Right lobe of liver (tissue), 6 donors: ENCODE measurements around the gene SF3B1. TPM values are rescaled to one million over a fixed set of nuclear protein-coding genes. Genes with fewer than 3 reads are reported as not detected.

Experiments
- ATAC-seq, 4 donors: fragments of 200-7000 bp; cut with Tn5 transposase; one replicate each; pipeline ENCODE4 v1.9.1; 2020; ENCODE audit warnings: mild to moderate bottlenecking in 4 of 4, moderate library complexity in 4 of 4
- DNase-seq, 3 donors: peaks; one replicate each; pipeline ENCODE4 v3.0.0-alpha.2; 2020
- H3K27ac ChIP-seq, 3 donors: fragments of 200-600 bp; one replicate each; pipeline ENCODE4 v1.8.0; 2022
- H3K27me3 ChIP-seq, 2 donors: fragments of 200-600 bp; one replicate each; pipeline ENCODE4 v1.8.0; 2022
- H3K36me3 ChIP-seq, 4 donors: fragments of 200-600 bp; sonication (generic) in 1 of 4; one replicate each; pipeline versions ENCODE4 v1.5.1 to v1.8.0; 2017 to 2022; ENCODE audit warnings: control low read depth in 1 of 4
- H3K4me1 ChIP-seq, 4 donors: fragments of 200-600 bp; sonication (generic) in 1 of 4; one replicate each; pipeline versions ENCODE4 v1.5.1 to v1.8.0; 2017 to 2022; ENCODE audit warnings: control low read depth in 1 of 4
- H3K4me3 ChIP-seq, 3 donors: fragments of 200-600 bp; one replicate each; pipeline ENCODE4 v1.8.0; 2022
- H3K9me3 ChIP-seq, 4 donors: fragments of 200-600 bp; sonication (generic) in 1 of 4; one replicate each; pipeline versions ENCODE4 v1.5.1 to v1.8.0; 2017 to 2022; ENCODE audit warnings: control low read depth in 1 of 4
- POLR2A ChIP-seq: fragments of 450-650 bp; IDR thresholded peaks from one replicate; pipeline ENCODE4 v1.6.1; 2017; ENCODE audit warnings: antibody characterized with exemption, mild to moderate bottlenecking
- WGBS: methylation state at CpG from one replicate; pipeline ENCODE4 v1.1.6; 2018; ENCODE audit warnings: low coverage, low lambda C conversion rate; ENCODE audit not compliant: insufficient coverage; ENCODE audit errors: missing lambda C conversion rate; 5-methylcytosine and 5-hydroxymethylcytosine counted together
- intact Hi-C, 2 donors: fragments of 100-400 bp; cut with DNase I; formaldehyde crosslinking; loops; one replicate each; pipeline versions ENCODE4 v1.11.2 to v1.14.1; 2022
- total RNA-seq, 6 experiments: library from RNA; depleted of rRNA in 2 of 6; stranded (reverse); fragments of >200 nt in 2 of 6; fragmentation: NEBNext Ultra II Directional in 3 of 6; extraction: Animal tissue kit (Norgen Biotek cat#: 25700) in 3 of 6; gene quantifications; one replicate each; pipeline versions ENCODE4 v1.1.0 to v1.2.4, GENCODE V29; 2016 to 2023
- TF ChIP-seq, protein P1 (sequence below), 4 donors: fragments of 200-600 bp in 3 of 4; fragments of 450-650 bp in 1 of 4; IDR thresholded peaks; one replicate each; pipeline versions ENCODE4 v1.5.1 to v1.8.0; 2016 to 2022; ENCODE audit warnings: antibody characterized with exemption in 4 of 4, mild to moderate bottlenecking in 2 of 4
- donor health status: DM: no; HTN: yes; CAD: no.
- donor health status: DM: no; HTN: no; CAD: no.
- donor health status: DM: no; HTN: no; CAD: no.
- donor health status: DM: no; HTN: yes; CAD: no.
- donor health status: DM: no; HTN: yes; CAD: no.

SF3B1 gene
- total RNA-seq, 6 experiments from 2014 or later: 74.6 to 113 (median 100) TPM

DNA sequence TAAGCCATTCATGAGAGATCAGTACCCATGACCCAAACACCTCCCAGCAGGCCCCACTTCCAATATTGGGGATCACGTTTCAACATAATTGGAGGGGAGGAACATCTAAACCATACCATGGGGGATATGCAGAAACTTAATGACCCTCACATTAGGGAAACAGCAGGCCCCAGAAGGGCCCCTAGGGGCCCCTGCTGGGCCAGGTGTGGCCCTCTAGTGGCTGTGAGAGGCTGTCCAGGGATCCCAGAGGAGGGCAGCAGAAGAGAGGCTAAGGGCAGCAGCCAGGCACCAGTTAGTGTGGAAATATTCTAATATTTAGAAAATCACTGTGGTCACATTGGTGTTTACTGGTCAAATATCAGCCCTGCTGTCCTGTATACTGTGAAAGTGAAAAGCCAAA lies 75.0 kb downstream of the SF3B1 start:
- DNase-seq (no peak), ATAC-seq (no peak)
- Histone ChIP-seq H3K27me3 (no peaks in the 10 kb centered on the region), H3K36me3 (no peaks in the 10 kb centered on the region), H3K4me3 (no peak overlapping the region), H3K27ac (no peak overlapping the region), H3K4me1 (no peaks in the 10 kb centered on the region), H3K9me3 (no peaks in the 10 kb centered on the region)
- TF ChIP-seq, protein P1, sequence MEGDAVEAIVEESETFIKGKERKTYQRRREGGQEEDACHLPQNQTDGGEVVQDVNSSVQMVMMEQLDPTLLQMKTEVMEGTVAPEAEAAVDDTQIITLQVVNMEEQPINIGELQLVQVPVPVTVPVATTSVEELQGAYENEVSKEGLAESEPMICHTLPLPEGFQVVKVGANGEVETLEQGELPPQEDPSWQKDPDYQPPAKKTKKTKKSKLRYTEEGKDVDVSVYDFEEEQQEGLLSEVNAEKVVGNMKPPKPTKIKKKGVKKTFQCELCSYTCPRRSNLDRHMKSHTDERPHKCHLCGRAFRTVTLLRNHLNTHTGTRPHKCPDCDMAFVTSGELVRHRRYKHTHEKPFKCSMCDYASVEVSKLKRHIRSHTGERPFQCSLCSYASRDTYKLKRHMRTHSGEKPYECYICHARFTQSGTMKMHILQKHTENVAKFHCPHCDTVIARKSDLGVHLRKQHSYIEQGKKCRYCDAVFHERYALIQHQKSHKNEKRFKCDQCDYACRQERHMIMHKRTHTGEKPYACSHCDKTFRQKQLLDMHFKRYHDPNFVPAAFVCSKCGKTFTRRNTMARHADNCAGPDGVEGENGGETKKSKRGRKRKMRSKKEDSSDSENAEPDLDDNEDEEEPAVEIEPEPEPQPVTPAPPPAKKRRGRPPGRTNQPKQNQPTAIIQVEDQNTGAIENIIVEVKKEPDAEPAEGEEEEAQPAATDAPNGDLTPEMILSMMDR (IDR thresholded peaks at IDR 0.05): no peak
- no peak for TF ChIP-seq POLR2A
- intact Hi-C loops: no loop called here
- 88% methylated on average over 1 of the region's 1 CpG for WGBS

DNA sequence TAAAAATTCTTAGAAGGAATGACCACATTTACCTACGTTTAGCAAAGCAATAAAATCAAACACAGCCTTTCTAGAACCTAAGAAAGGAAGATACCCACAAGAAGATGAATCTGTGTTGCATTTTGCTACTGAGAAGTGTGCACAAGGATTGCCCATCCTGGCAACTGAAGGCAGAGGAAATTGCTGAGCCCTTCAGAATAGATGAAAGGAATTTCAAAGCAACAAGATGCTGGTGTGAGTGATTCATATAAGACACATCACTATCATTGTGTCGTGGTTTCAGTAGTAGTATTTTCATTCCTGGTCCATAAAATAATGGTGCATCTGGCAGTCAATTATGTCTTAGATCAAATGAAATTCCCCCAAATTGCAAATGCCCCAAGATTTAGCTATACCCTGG lies 75.9 kb downstream of the SF3B1 start:
- no peaks in the 10 kb centered on the region for H3K9me3 ChIP-seq
- H3K27me3 ChIP-seq: no peaks in the 10 kb centered on the region
- no peaks in the 10 kb centered on the region for H3K4me1 ChIP-seq
- no peak for DNase-seq
- intact Hi-C loops: no loop called here
- 30% methylated on average over 2 of the region's 2 CpGs for WGBS
- ATAC-seq: no peak
- H3K36me3 ChIP-seq: no peaks in the 10 kb centered on the region
- TF ChIP-seq, protein P1 (IDR thresholded peaks at IDR 0.05): no peak
- no peak for TF ChIP-seq POLR2A
- H3K27ac ChIP-seq: no peak overlapping the region
- no peak overlapping the region for H3K4me3 ChIP-seq

- H3K4me3 ChIP-seq: no peak overlapping the region
- H3K9me3 ChIP-seq: no peaks in the 10 kb centered on the region
- H3K27me3 ChIP-seq: no peaks in the 10 kb centered on the region
- DNase-seq (no peak), ATAC-seq (no peak)
- H3K27ac ChIP-seq: no peak overlapping the region
- intact Hi-C loops: no loop called here
- no CpG with 5 or more reads among the region's 1 CpG for WGBS
- no peaks in the 10 kb centered on the region for H3K36me3 ChIP-seq
- no peaks in the 10 kb centered on the region for H3K4me1 ChIP-seq
- TF ChIP-seq, protein P1 (IDR thresholded peaks at IDR 0.05): no peak
- no peak for TF ChIP-seq POLR2A
Observed at GRCh38 chr2:197357986-197358385, 76.8 kb downstream of the SF3B1 start.

- WGBS: 69% methylated on average over 5 of the region's 5 CpGs
- H3K9me3 ChIP-seq: no peaks in the 10 kb centered on the region
Observed at GRCh38 chr2:197356136-197356535, 78.7 kb downstream of the SF3B1 start.

More at GRCh38 chr2:197356136-197356535, 78.7 kb downstream of the SF3B1 start:
- no peak for ATAC-seq
- Histone ChIP-seq H3K36me3 (no peaks in the 10 kb centered on the region), H3K4me1 (no peaks in the 10 kb centered on the region), H3K27ac (no peak overlapping the region), H3K27me3 (no peaks in the 10 kb centered on the region), H3K4me3 (no peak overlapping the region)
- TF ChIP-seq POLR2A: no peak
- TF ChIP-seq, protein P1 (IDR thresholded peaks at IDR 0.05): peak in 3 of 4 donors; percentile 5 to 23 (median 22)
- DNase-seq: no peak
- intact Hi-C loops: no loop called here
